GM19372 (cell line): Measurements from ENCODE around the gene CA6.
"Not testable (repeated sequence)": the region's sequence is repeated elsewhere in the genome, so short reads cannot be mapped to it uniquely, and the experiment has no call there.

Experiments used
- ATAC-seq: cut with Tn5 transposase; IDR thresholded peaks from one replicate; pipeline ENCODE4 v1.9.1; 2021; ENCODE audit warnings: mild to moderate bottlenecking, low read depth, moderate library complexity; ENCODE audit not compliant: unreplicated experiment

Gene CA6

GRCh38 chr1:8926707-8927694, 18.7 kb upstream of the CA6 start:
- ATAC-seq, result no peak

- ATAC-seq, result no peak
These were observed 15.6 kb upstream of the CA6 start for GRCh38 chr1:8930116-8930515.

GRCh38 chr1:8937051-8937450, 8.6 kb upstream of the CA6 start:
- not testable (repeated sequence) for ATAC-seq

- no peak for ATAC-seq
These were observed 8.0 kb upstream of the CA6 start for GRCh38 chr1:8937701-8938100.

GRCh38 chr1:8938232-8938999, 7.3 kb upstream of the CA6 start:
- ATAC-seq, result no peak

- ATAC-seq, result no peak
These were observed 6.7 kb upstream of the CA6 start for GRCh38 chr1:8939000-8939265.

- no peak for ATAC-seq
These were observed 6.2 kb upstream of the CA6 start for GRCh38 chr1:8939362-8939995.

GRCh38 chr1:8941906-8942305, 3.8 kb upstream of the CA6 start:
- no peak for ATAC-seq

GRCh38 chr1:8943498-8944405, 1.9 kb upstream of the CA6 start:
- no peak for ATAC-seq

GRCh38 chr1:8947127-8947691, 1.5 kb downstream of the CA6 start:
- no peak for ATAC-seq

GRCh38 chr1:8950309-8950708, 4.6 kb downstream of the CA6 start:
- ATAC-seq, result no peak

GRCh38 chr1:8951231-8951630, 5.6 kb downstream of the CA6 start:
- no peak for ATAC-seq

- no peak for ATAC-seq
These were observed 9.7 kb downstream of the CA6 start for GRCh38 chr1:8955406-8955805.

- ATAC-seq, result no peak
These were observed 11.0 kb downstream of the CA6 start for GRCh38 chr1:8956461-8957349.

- no peak for ATAC-seq
These were observed 17.3 kb downstream of the CA6 start for GRCh38 chr1:8962812-8963530.

GRCh38 chr1:8963963-8964362, 18.3 kb downstream of the CA6 start:
- ATAC-seq, result no peak

GRCh38 chr1:8965121-8965820, 19.6 kb downstream of the CA6 start:
- no peak for ATAC-seq

GRCh38 chr1:8966606-8967005, 20.9 kb downstream of the CA6 start:
- ATAC-seq, result no peak
